GM19397 (cell line): ENCODE measurements around the gene PIH1D1.
"Not testable (repeated sequence)": the region's sequence is repeated elsewhere in the genome, so short reads cannot be mapped to it uniquely, and the experiment has no call there.

Source experiments
- ATAC-seq: cut with Tn5 transposase; IDR thresholded peaks from one replicate; pipeline ENCODE4 v1.9.1; 2021; ENCODE audit warnings: mild to moderate bottlenecking, moderate library complexity; ENCODE audit not compliant: unreplicated experiment

Gene PIH1D1

DNA sequence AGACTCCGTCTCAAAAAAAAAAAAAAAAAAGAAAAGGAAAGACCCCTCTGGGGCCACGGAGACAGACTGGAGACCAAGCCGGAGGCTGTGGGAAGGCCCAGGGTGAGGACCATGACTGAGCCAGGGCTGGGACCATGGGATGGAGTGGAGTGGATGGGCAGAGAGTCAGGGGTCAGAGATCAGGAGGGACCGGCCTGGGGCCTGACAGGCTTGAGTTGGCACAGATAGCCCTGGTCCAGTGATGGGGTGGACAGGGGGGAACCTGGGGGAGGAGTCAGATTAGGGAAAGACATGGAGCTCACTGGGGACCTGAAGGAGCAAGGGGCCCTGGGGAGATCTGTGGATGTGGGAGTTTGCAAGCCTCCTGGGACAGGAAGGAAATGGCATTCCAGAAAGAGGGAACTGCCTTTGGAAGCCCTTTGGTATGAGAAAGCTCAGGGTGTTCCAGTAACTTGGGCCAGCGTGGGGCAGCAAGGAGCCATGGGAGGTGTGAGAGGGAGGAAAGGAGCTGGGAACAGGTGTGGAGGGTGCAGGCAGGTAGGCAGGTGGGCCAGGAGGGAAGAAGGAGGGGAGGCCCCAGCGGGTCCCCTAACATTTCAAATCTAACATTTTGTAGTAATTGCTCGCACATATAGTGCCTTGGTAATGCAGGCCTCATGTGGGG, 29.5 kb upstream of the PIH1D1 start:
- no peak for ATAC-seq

DNA sequence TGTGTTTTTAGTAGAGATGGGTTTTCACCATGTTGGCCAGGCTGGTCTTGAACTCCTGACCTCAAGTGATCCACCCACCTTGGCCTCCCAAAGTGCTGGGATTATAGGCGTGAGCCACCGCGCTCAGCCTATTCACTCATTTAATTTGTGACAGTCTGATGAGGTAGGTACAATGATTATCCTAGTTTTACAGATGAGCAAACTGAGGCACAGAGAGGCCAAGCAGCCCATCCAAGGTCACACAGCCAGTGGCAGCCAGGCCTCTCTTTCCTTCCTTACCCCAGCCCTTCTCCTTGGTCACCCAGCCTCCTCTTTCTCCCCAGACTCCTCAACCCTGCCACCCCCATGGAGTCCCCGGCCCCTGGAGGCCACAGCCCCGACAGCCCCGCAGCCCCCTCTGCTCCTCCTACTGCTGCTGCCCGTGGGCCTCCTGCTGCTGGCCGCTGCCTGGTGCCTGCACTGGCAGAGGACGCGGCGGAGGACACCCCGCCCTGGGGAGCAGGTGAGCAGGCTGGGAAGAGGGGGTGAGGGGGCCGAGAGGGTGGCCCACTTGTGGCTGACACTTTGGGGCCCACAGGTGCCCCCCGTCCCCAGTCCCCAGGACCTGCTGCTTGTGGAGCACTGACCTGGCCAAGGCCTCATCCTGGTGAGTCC, 28.5 kb upstream of the PIH1D1 start:
- no peak for ATAC-seq

DNA sequence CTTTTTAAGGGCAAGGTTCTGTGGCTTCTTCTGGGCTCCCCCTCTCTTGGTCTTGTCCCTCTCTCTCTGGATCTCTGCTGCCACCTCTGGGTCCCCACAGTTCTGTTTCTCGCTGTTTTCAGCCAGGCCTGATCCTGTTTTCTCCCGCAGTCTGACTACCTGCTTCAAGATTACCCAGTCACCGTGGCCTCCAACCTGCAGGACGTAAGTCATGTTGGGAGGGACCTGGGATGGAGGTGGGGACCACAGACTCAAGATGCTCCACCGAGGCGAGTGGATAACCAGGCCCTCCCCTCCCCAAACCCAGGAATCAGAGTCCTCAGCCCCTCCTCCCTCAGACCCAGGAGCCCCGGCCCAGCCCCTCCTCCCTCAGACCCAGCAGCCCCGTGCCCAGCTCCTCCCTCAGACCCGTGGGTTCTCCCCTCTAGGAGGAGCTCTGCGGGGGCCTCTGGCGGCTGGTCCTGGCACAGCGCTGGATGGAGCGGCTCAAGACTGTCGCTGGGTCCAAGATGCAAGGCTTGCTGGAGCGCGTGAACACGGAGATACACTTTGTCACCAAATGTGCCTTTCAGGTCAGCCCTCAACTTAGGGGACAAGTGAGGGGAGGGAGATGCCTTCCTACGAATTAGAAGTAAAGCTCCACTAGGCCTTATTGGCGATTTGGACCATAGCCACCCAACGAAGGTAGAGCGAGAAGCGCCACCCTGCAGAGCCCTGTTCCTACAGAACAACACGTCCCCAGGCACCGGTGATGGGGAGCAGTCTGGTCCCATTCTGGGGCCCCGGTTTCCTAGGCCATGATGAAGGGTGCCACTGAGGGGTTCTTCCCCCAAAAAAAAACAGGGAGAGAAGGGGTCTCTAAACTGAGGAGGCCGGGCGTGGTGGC, 24.6 kb upstream of the PIH1D1 start:
- no peak for ATAC-seq

DNA sequence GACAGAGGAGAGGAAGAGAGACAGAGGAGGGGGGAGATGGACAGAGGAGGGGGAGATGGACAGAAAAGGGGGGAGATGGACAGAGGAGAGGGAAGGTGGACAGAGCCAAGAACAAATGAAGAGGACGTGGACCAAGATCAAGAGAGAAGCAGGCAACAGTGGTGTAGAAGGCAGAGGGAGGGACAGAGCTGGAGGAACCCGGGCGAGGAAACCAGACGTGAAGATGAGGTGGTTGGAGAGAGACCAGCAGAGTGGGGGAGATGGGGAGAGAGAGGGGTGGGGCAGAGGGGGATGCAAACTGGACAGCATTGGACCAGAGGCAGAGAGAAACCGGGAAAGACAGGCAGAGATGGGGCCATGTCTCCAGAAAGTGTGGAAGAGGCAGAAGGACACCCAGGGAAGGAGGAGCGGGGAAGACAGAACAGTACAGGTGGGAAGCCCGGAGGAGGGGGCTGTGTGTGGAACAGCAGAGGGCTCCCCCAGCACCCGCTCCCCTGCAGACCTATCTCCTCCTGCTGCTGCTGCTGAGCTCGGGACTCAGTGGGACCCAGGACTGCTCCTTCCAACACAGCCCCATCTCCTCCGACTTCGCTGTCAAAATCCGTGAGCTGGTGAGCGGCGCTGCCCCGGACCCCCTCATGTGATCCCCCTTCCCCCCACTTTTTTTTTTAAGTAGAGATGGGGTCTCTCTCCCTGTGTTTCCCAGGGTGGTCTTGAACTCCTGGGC, 23.7 kb upstream of the PIH1D1 start:
- no peak for ATAC-seq

DNA sequence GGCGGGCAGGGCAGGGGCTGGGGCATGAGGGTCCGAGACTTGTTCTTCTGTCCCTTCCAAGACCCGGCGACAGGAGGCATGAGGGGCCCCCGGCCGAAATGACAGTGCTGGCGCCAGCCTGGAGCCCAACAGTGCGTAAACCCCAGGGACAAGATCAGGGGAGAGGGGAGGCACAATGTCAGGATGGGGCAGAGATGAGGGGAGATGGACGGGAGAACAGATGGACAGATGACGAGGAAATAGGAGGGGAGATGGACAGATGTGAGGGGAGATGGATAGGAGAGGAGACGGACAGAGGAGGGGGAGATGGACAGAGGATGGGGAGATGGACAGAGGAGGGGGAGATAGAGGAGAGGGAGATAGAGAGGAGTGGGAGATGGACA, 22.9 kb upstream of the PIH1D1 start:
- no peak for ATAC-seq

DNA sequence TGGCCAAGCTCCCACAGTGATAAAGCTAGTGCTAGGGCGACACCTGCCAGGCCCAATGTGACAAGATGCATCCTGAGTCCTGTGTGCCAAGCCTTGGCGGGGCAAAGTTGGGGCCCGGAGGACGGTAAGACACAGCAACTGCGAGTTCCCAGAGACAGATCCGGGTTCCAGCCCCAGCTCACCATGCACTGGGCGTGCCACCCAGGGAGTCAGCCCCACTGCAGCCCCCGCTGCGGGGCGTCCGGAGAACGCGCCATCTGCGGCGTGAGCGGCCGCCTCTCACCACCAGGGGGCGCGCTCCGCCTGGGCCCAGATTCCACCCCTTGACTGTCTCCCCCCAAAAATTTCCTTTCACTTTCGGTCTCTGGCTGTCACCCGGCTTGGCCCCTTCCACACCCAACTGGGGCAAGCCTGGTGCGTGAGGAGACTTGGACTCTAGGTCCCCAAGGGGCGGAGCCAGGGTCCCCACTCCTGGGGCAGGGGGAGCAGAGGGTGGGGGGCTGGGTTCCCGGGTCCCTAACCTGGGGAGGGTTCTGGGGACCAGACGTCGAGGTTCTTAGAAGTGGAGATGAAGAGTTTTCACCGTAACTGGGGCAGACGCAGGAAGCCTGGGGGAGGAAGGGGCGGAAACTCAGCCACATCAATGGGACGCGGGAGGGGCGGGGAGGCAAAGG, 22.4 kb upstream of the PIH1D1 start, which contains the start of gene FLT3LG:
TSS of gene FLT3LG (plus strand) at position 348 of the 674 bp plus-strand sequence. CDS start 425 bp downstream, outside the sequence.
- ATAC-seq: no peak

DNA sequence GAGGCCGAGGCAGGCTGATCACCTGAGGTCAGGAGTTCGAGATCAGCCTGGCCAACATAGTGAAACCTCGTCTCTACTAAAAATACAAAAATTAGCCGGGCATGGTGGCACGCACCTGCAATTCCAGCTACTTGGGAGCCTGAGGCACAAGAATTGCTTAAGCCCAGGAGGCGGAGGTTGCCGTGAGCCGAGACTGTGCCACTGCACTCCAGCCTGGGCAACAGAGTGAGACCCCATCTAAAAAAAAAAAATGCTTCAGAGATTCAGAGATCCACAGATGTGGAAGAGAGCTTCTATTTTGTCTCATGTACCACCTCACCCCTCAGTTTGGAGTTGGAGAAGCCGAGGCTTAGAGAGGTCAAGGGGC, 21.9 kb upstream of the PIH1D1 start:
- not testable (repeated sequence) for ATAC-seq

DNA sequence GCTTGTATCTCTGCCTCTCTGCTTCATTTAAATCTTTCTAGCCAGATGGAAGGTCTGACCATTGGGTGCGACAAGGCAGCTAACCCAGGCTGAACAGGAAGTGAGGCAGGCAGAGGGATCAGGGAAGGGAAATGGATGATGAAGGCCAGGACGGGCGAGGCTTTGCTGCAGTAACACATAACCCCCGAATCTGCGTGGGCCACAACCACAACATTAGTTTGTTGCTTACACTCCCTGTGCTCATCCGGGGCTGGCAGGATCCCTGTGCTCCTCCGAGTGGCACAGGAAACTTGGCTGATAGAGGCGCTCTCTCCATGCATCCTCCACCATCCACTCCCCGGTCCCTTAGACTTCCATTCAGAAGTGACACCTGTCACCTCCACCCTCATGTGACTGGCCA, 21.3 kb upstream of the PIH1D1 start:
- ATAC-seq: no peak

DNA sequence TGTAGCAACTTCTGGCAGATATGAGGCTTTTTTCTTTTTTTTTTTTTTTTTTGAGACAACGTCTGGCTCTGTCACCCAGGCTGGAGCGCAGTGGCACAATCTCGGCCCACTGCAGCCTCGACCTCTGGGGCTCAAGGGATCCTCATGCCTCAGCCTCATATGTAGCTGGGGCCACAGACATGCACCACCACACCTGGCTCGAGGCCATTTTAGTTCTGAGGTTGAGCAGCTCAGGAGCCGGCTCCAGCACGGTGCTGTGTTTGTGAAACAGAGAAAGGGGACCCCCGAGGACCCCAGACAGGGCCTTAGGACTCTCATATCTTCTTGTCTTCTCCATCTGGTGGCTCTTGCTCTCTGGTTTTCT, 19.0 kb upstream of the PIH1D1 start:
- no peak for ATAC-seq

DNA sequence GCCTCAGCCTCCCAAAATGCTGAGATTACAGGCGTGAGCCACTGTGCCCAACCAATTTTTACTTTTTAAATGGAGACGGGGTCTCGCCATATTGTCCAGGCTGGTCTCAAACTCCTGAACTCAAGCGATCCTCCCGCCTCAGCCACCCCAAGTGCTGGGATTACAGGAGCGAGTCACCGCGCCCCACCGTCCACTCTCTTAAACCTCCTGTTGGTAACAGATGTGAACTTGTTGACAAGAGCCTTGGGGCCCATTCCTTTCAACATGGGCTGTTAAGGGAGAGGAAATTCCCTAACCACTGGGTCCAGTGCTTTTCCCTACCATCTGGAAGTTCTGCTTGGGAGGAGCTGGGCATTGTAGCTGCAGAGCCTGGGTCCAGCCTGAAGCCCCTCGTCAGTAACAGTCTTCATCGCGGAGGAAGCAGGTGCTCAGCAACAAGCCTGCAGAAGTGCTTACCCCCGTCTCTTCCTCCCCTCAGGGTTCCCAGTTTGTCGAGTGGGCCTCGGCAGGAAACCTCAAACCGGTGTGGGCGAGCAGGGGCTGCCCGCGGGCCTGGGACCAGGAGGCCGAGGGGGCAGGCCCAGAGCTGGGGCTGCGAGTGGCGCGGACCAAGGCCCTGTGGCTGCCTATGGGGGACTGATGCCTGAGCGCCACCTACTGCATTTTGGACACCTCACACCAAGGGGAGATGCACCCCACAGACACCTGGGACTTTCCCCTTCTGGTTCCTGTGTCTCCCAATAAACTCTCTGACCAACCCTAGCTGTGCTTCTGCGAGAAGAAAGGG, 18.4 kb upstream of the PIH1D1 start:
- no peak for ATAC-seq

DNA sequence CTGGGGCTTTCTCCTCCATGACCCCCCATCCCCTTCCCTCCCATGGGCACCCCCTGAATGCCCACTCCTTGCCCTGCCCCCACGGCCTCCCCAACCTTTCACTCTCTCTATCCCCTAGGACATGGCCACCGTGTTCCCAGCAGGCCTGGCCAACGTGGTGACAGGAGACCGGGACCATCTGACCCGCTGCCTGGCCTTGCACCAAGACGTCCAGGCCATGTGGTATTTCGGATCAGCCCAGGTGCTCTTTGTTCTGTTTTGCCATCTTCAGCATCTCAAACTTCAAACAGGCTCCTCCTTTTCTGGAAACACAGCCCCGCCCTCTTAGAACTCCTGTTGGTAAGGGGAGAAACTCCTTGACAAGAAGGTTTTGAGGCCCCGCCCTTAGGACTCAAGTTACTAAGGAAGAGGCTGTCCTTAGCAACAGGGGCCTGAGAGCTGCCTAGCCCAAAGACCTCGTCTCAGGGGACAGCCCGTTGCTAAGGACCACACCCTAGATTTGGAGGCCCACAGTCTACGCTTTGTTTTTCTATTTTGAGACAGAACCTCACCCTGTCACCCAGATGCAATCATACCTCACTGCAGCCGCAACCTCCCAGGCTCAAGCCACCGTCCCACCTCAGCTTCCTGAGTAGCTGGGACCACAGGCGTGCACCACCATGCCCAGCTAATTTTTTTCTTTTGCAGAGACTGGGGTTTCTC, 17.3 kb upstream of the PIH1D1 start:
- peak; percentile 57 for ATAC-seq

DNA sequence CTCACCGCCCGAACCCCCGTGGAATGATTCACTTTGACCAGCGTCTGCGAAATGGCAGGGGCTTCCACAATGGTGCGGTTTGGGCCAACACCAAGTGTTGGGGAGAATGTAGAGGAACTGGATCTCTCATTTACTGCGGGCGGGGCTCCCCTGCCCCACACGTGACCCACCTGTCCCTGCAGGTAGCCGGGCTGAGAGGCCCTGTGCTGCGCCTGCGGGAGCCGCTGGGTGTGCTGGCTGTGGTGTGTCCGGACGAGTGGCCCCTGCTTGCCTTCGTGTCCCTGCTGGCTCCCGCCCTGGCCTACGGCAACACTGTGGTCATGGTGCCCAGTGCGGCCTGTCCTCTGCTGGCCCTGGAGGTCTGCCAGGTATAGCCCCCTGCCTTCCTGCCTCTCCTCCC, 16.6 kb upstream of the PIH1D1 start:
- ATAC-seq: no peak

DNA sequence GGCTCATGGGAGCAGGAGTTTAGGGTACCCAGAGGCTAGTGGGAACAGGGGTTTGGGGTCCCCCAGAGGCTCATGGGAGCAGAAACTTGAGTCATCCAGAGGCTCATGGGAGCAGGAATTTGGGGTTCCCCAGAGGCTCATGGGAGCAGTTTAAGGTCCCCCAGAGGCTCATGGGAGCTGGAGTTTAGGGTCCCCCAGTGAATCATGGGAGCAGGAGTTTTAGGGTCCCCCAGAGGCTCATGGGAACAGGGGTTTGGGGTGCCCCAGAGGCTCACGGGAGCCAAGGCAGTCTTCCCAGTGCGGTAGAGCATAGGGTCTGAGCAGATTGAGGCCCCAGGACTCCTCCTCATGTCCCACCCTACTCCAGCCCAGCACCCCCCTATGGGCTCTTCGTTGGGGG, 13.8 kb upstream of the PIH1D1 start:
- no peak for ATAC-seq

DNA sequence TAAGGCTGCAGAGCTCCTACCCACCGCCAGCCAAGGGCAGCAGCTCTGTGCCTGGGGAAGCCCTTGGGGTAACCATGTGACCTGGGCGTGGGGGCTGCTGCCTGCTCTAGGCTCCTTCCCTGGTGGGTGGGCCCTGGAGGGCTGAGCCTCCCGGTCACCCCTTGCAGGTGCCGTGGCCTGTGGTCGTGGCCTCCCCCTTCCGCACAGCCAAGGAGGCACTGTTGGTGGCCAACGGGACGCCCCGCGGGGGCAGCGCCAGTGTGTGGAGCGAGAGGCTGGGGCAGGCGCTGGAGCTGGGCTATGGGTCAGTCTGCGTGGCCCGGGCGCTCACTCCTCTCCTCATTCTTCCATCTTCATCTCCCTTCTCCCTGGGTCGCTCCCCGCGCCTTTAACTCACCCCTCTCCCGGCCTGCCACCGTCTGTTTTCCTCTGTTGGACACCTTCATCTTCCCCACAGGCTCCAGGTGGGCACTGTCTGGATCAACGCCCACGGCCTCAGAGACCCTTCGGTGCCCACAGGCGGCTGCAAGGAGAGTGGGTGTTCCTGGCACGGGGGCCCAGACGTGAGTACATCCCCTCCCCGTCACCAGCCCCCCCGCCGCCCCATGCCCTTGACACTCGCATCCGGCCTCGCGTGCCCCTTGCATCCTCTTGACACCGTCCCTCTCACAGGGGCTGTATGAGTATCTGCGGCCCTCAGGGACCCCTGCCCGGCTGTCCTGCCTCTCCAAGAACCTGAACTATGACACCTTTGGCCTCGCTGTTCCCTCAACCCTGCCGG, 12.5 kb upstream of the PIH1D1 start:
- ATAC-seq: no peak

DNA sequence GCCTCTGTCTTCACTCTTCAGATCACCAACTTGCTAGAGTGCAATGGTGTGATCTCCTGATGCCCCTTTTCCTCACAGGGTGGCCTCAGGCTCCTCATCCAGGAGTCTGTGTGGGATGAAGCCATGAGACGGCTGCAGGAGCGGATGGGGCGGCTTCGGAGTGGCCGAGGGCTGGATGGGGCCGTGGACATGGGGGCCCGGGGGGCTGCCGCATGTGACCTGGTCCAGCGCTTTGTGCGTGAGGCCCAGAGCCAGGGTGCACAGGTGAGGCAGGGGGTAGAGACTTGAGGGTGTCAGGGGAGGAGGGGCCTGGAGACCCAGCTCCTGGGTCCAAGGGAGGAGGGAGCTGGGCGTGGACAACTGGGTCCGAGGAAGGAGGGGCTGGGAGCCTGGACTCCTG, 10.9 kb upstream of the PIH1D1 start:
- no peak for ATAC-seq

DNA sequence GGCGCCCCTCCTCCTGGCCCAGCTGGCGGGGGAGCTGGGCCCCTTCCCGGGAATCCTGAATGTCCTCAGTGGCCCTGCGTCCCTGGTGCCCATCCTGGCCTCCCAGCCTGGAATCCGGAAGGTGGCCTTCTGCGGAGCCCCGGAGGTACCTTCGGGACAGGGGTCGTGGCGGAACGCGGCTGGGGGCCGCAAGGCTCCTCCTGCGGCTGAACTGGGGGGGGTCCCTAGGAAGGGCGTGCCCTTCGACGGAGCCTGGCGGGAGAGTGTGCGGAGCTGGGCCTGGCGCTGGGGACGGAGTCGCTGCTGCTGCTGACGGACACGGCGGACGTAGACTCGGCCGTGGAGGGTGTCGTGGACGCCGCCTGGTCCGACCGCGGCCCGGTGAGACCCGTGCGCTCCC, 10.0 kb upstream of the PIH1D1 start:
- ATAC-seq: no peak

DNA sequence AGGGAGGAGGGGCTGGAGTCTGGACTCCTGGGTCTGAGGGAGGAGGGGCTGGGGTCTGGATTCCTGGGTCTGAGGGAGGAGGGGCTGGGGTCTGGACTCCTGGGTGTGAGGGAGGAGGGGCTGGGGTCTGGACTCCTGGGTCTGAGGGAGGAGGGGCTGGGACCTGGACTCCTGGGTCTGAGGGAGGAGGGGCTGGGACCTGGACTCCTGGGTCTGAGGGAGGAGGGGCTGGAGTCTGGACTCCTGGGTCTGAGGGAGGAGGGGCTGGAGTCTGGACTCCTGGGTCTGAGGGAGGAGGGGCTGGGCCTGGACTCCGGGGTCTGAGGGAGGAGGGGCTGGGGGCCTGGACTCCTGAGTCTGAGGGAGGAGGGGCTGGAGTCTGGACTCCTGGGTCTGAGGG, 9.5 kb upstream of the PIH1D1 start:
- ATAC-seq: not testable (repeated sequence)

DNA sequence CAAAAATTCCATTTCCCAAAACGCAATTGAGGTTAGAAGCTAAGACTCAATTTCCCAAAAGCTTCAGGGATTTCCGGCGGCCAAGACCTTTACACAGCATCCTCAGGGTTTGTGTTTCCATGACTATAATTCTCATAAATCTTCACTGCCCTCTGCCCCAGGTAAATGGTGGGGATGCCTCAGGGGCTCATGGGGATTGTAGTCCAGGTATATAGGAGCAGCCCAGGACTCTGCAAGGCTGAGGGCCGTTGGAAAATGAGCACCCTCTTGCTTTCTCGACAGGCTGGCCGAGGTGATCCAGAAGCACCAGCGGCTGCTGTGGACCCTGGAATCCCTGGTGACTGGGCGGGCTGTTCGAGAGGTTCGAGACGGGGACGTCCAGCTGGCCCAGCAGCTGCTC, 7.8 kb upstream of the PIH1D1 start:
- ATAC-seq: no peak

DNA sequence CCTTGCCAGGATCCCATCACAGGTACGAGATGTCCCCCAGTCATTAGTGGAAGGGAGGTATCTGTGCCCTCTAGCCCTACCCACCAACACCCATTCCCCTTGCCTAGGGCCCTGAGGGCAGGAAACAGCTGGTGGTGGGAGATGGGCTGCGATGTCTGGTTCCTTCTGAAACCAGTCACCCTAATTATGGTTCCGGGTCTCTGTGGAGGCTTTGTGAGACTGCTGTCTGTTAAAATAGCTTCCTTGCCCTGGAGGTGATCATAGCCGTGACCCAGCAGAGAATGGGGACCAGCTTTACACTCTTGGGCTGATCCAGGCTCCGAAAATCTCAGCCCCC, 6.9 kb upstream of the PIH1D1 start:
- no peak for ATAC-seq
